Midbrain (tissue), 1 donor: ENCODE results near the gene CRIP1.

Experiments
- DNase-seq: peaks from one replicate; lab custom pipeline; 2025; lab: John Stamatoyannopoulos, UW

The CRIP1 gene

DNA sequence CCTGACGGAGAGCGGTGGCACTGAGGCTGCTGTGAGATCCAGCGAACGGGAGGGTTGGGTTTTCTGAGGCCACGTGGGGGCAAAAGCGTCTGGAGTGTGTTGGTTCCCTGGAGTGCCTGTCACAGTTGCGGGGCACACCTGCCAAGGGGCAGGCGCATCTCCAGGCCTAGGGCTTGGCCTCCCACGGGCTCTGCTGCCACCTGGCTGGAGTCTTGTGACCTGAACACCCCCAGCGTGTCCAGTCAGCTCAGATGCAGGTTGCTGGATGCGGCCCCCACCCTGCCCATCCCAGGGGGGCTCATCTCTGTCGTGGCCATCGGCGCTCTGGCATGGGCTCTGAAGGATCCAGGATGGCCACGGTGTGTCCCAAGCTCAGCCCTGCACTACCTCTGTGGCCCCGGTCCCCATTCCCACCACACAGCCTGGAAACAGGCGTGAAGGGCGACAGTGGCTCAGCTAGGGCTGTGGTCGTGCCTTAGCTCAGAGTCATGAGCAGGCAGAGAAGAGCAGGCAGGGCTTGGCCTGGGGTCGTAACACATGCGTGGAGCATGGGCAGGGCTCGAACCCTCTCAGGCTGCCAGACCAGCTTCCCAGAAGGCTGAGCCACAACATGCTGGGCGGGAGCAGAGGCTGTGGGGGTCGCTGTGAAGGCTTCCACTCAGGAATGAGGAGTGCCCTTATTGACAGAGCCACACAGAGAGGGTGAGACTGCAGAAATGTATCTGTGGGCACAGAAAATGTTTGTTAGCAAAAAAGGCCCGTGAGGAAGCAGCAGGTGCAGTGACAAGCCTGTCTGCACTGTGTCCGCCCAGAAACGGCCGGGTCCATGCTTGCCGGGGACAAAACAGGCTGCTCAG, 35.6 kb upstream of the CRIP1 start:
- no peak for DNase-seq

DNA sequence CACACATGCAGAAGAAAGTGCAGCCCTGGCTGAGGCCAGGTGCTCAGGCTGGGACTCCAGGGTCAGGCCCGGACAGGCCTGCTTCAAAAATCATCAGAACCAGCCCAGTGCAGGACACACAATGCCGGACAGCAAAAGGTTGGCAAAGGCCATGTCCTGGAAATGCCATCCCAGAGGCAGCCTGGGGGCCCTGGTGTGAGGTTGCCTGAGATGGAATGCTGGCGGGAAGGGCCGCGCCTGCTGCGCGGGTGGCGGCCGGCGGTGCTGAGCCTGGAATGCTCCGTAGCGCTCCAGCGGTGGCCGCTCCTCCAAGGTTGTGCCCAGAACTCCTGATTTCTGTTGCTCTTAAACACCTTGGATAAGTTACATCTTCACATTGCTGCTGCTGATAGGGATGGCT, 33.7 kb upstream of the CRIP1 start:
- no peak for DNase-seq

DNA sequence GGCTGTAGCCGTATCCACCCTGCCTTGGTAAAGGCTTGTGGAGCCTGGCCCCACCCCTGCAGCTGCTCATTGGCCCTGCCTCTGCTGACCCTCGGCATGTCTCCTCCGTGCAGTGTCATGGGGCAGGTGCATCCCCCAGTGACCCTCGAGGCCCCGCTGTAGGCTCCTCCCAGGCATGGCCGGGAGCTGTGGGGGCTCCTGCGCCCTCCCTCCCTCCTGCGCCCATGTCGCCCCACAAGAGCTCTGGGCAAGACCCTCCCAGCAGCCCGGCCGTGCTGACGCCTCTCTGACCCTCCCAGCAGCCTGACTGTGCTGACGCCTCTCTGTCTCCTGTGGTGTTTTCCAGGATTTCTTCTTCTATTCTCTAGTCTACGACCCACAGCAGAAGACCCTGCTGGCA, 32.8 kb upstream of the CRIP1 start:
- no peak for DNase-seq

DNA sequence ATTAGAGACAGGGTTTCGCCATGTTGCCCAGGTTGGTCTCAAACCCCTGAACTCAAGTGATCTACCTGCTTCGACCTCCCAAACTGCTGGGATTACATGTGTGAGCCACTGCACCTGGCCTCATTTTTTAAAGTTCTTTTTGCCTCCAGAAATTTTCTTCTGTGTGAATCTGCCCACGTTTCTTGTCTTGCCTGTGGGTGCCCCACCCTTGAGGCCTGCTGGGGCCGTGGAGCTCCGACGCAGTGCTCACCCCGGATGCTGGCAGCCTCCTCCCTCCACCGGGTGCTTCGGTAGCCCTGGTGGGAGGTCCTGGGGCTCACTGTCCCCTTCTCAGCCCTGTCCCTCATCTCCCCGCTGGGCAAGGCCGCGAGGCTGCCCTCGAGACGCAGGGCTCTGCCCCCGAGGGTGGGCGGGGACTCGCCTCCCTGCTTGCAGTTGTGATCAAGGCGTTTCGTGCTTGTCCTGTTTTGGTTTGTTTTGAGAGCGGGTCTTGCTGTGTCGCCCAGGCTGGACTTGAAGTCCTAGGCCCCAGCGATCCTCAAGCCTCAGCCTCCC, 31.5 kb upstream of the CRIP1 start:
- DNase-seq, result no peak

DNA sequence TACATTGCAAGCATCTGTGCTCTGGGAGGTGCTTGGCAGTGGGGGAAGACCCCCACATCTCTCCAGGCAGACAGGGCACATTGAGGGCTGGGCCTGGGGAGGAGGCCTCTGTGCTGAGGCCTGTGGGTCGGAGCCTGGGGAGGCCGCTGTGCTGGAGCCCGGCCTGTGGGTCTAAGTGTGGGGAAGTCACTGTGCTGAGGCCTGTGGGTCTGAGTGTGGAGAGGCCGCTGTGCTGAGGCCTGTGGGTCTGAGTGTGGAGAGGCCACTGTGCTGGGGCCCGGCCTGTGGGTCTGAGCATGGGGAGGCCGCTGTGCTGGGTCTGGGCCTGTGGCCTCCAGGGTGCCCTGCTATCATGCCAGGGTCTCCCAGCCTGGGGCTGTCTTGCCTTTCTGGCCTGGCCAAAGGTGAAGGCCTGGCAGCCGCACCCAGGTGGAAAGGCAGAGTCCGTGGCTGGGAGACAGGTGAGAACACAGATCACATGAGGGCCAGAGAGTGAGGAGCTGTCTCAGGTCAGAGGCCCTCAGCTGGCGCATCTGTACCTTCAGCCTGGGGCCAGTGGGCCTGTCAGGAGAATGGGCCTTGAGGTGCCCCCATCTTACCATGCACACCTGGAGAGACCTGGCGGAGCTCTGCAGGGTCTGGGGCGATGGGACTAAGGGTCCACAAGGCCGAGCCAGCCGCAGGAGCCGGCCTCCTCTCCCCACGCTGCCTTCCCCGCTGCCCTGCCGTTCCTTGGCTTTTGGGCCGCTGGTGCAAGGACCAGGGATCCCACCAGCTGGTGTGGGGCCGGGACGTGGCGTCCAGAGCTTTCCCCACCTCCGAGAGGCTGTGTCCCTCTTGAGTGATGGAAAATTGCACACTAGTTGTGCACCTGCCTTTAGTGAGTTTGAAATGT, 30.7 kb upstream of the CRIP1 start:
- no peak for DNase-seq

DNA sequence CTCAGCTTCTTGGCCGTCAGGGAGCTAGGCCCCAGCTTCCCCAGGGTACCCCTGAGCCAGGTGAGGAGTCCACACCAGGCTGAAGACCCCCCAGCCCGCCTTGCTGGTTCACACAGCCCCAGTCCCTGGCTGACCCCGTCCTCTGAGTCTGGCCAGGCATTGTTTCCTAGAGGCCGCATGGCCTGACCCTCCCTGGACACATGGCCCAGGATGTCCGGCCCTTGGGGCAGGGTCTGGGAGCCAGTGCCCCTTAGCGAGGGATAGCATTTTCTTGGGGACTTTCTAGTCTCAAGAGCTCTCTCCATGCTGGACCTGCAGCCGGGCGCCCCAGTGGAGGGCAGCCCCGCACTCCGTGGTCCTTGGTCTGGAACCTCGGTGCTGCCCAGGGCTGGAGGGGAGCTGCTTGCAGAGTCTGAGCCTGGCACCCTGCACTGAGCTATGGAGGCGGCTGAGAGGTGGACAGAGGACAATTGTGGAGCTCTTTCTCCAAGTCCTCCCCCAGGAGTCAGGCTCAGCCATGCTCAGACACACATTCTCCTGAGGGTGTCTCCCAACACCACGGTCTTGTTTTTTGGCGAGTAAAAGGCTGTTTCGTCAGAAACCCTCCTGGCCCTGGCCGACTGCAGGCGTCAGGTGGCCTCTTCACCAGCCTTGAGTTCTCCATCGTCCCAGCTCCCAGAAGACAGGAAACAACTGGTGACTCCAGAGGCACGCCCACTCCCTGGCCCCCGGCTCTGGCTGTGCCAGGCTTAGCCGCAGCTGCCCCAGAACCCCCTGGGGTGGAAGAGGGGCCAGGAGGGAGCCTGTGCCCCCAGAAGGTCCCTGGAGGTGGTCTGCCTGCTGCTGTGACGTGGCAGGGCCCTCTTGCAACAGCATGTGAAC, 29.7 kb upstream of the CRIP1 start:
- DNase-seq, result no peak

DNA sequence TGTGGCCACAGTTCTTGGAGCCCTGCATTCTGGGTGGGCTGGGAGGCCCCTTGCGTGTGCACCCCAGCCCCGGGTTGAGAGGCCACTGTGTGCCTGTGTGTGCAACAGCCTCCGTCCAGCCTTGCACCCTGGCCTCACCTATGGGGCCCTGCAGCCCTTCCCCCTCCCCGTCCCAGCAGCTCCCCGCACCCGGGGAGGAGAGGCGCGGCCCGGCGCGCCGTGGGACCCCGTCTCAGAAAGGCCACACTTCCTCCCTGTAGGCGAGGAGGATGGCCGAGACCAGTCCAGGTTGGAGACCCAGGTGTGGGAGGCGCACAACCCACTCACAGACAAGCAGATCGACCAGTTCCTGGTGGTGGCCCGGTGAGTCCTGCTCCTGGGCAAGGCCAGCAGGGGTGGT, 28.7 kb upstream of the CRIP1 start:
- no peak for DNase-seq

DNA sequence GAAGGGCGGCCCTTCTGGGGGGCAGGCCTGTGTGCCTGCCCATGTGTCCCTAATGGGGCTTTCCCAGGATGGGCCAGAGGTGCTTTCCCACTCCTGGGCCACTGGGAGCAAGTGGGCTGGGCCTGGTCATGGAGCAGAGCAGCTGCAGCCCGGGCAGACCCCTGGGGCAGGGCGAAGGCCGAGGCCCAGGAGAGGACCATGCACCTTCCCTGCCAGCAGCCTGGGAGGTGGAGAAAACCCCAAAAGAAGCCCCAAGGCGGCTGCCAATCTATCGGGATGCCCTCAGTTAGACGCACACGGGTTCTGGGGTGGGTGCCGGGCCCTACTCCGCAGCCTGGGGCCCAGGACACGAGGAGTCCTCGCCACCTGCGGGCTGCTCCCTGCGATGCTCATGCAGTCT, 28.1 kb upstream of the CRIP1 start:
- DNase-seq, result no peak

DNA sequence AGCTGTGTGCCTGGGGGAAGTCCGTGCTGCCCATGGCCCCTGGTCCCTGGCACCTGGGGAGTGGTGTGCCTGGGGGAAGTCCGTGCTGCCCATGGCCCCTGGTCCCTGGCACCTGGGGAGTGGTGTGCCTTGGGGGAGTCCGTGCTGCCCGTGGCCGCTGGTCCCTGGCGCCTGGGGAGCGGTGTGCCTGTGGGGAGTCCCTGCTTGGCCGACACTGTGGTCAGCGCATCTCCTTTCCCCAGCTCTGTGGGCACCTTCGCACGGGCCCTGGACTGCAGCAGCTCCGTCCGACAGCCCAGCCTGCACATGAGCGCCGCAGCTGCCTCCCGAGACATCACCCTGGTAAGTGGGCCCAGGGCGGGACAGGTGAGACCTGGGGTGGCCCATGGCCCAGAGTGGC, 26.6 kb upstream of the CRIP1 start:
- DNase-seq, result no peak

DNA sequence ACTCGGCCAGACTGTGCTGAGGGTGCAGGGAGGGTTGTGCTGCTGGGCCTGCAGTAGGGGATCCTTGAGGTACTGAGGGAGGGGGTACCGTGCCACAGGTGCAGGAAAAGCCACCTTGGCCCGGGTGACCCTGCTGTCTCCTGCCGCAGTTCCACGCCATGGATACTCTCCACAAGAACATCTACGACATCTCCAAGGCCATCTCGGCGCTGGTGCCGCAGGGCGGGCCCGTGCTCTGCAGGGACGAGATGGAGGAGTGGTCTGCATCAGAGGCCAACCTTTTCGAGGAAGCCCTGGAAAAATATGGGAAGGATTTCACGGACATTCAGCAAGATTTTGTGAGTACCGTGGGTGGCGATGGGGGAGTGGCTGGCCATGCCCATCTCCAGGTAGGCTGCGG, 26.1 kb upstream of the CRIP1 start:
- DNase-seq, result no peak

DNA sequence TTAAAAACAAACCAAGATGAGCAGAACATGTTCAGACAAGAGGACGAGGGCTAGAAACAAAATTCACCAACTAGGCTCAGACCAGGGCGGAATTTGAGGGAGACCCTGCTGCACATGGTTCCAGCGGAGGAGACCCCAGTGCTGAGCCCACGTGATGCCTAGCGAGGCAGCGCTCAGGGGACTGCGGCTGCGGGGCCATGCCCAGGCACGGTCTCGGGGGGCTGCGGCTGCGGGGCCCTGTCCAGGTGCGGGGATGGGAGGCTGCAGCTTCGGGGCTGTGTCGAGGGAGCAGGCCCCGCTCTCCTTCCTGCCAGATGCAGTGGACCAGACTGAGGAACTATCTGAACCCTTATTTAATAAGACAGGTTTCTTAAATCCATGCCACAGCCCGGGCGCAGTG, 24.8 kb upstream of the CRIP1 start:
- no peak for DNase-seq

DNA sequence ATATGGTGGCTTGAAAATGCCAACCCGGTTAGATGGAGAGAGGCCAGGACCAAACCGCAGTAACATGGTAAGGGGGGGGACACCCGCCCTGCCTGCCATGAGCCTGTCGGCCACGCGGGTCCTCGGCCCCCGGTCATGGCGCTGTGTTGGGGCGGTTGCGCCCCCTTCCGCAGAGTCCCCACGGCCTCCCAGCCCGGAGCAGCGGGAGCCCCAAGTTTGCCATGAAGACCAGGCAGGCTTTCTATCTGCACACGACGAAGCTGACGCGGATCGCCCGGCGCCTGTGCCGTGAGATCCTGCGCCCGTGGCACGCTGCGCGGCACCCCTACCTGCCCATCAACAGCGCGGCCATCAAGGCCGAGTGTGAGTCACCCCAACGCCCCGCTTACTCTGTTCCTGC, 22.2 kb upstream of the CRIP1 start:
- DNase-seq, result no peak

DNA sequence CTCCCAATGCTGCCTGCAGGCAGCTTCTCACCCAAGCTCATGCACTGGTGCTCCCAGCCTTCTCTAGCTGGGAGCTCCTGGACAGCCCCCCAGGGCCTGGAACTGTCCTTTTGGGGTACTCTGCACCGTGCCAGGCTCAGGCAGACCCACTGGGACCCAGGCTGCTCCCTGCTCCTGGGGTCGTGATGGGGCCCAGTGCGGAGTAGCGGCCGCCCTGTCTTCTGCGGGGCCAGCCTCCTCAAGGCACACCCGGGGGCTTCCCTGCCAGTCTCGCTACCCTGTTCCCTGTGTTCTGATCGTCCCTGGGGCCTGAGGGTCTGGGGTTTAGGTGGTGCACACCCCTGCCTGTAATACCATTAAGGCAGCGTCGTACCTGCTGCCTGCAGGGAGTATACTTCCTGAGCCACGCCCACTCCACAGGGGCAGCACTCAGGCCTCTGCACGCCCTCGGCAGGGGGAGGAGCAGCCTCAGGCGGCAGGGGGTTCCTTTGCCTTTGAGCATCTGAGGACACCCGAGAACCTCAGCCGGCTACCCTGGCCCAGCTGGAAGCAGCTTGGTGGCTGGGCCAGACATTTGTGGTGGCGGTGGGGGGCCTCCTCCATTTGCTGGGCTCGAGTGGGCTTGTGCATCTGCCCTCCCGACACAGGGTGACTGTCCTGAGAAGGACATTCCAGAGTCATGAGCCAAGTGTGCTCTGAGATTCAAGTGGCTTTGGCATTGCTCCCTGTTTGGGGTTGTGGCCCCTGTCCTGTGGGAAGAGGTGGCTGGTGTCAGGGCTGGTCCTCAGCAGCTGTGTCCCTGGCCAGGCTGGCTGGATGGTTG, 21.3 kb upstream of the CRIP1 start:
- no peak for DNase-seq

DNA sequence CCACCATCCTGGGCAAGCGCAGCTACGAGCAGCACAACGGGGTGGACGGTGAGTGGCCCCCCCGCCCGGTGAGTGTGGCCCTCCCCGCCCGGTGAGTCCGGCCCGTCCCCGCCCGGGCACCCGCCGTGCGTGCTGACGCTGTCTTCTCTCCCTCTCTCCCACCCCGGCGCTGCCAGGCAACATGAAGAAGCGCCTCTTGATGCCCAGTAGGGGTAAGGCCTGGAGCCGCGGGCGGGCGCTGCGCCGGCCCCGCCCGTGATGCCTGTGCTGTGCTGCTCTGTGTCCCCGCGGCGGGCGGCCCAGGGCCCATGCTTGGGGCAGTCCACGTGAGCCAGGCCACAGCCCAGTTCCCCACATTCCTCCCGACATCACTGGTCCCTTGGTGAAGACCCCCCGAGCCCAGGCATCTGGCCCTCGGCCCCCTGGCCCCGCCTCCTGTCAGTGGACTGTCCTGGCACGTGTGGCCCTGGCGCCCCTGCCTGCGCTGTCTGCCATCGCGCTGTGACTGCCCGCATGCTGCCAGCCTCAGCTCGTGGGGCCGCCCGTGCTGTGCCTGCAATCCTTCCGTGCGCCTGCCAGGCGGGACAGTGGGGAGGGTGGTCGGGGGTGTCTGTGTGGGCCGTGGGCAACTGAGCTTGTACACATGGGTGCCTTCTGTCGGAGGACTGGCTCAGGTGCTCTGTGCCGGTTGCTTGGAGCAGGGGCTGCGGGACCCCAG, 20.0 kb upstream of the CRIP1 start:
- DNase-seq, result no peak

DNA sequence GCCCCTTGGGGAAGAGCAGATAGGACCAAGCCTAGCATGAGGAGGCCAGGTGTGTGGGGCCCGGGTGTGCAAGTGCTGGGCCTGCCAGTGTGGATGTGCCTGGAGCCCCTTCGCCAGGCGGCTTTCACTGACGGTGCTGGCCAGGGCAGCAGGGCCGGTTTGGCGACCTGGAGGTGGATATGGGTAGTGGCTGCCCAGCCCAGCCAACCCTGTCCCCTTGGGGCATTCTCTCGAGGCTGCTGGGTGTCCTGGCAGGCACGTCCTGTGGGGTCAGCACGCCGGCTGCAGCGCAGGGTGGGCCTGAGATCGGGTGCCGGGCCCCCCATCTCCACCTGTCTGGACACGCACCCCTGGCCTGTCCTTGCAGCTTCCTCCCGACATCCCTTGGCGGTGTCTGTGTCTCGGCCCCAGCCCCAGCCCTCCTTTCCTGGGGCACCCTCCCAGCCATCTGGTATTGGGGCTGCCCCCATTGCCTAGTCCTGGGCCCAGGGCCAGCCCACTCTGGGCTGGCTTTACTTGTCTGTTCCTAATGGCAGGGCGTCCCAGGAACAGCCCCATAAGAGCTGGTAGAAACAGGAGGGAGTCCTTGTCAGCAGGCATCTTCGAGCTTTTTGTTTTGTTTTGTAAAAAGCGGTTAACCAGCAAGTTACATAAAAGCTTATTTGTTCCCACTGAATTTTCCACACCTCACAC, 19.3 kb upstream of the CRIP1 start:
- DNase-seq, result no peak

DNA sequence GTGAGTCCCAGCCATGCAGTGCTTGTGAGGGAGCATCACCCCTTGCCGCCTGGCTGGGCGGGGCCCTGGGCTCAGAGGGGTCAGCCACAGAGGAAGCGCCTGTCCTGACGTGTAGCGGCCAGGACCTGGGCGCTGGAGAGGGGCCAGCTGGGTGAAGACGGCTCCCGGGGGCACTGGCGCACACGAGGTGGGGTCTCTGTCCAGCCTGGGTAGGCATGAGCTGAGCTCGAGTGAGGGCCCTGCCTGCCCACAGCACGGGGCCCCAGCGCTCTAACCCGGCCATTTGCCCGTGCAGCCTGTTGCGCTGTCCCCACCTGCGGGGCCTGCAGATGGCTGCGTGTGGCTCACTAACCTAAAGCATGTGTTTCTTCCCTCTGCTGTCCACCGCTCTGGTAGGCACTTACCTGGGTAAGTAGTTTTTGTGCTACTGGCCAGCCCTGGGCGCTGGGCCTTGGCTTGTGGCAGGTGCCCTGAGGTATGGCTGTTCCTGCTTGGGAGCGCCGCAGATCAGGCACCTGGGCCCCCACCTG, 18.7 kb upstream of the CRIP1 start:
- DNase-seq, result no peak

DNA sequence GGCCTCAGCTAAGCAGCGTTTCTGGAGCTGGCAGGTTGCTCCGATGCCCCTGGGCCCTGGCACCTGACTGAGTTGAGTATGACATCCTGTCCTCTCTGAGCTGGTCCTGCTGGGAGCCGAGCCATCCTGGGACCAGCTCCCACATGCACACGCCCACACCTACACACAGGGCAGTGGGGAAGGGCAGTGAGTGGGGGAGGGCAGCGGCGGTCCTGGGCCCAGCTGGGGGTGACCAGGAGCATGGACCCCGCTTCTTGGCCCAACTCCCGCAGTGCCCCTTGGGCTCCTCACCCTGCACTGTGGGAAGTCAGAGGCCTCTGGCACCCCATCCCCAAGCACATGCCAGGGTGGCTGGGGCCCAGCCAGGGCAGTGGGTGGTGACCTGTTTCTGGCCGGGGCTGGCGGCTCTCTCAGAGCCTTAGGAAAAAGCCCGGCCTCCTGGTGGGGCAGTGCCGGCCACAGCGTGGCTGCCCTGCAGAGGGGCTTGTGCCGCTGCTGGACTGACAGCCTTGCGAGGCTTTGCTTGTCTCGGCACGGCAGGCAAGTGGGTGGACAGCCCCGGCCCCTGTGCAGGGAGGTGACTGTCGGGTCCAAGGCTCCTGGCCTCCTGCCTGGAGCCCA, 18.0 kb upstream of the CRIP1 start:
- peak; percentile 58 for DNase-seq

DNA sequence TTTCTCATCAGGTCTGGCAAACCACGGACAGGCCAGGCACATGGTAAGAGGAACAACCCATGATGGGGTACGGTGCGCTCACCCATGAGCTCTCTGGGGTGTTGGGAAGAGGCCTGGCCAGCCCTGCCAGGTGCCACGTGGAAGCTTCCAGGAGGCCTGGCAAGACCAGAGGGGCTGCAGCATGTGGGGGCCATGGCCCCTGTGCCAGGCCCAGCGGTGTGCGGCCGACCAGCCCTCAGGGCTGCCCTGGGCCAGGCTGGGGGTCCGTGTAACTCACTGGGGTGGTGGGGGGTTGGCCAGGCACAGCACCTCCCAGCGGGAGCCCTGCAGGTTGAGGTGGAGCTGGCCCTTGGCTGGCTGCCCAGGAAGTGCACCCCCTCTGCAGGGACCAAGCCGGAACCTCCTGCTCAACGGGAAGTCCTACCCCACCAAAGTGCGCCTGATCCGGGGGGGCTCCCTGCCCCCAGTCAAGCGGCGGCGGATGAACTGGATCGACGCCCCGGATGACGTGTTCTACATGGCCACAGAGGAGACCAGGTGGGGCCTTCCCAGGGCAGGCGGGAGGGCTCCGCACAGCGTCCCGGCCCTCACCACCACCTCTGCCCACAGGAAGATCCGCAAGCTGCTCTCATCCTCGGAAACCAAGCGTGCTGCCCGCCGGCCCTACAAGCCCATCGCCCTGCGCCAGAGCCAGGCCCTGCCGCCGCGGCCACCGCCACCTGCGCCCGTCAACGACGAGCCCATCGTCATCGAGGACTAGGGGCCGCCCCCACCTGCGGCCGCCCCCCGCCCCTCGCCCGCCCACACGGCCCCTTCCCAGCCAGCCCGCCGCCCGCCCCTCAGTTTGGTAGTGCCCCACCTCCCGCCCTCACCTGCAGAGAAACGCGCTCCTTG, 17.0 kb upstream of the CRIP1 start:
- no peak for DNase-seq
